Measurements from ENCODE around the gene DOCK1. TPM values are rescaled to one million over a fixed set of nuclear protein-coding genes. Genes with fewer than 3 reads are reported as not detected.

Gene DOCK1
- total RNA-seq, 2 experiments from 2014 or later = not detected

- intact Hi-C loops (cut with DNase I, micrococcal nuclease) = no loop called here
- no peak overlapping the region for H3K4me3 Mint-ChIP-seq
- no peak for DNase-seq
- ChIA-PET POLR2A (no interaction called here), CTCF (no interaction called here)
- peaks cover 10% of the 10 kb centered on the region for H3K27me3 Mint-ChIP-seq
- no peaks in the 10 kb centered on the region for H3K4me1 Mint-ChIP-seq (ENCODE audit: low read depth)
- Histone ChIP-seq H3K4me1 (ENCODE audit: insufficient read depth, low read length) (no peaks in the 10 kb centered on the region), H3K9me3 (ENCODE audit: control insufficient read depth in 1 of 2, insufficient read depth in 1 of 2, low read length in 2 of 2) (no peaks in the 10 kb centered on the region), H3K36me3 (ENCODE audit: insufficient read depth, low read length) (no peaks in the 10 kb centered on the region), H3K27ac (ENCODE audit: low read depth in 1 of 2, low read length in 2 of 2) (no peak overlapping the region), H3K4me3 (ENCODE audit: low read length) (no peak overlapping the region), H3K27me3 (ENCODE audit: control insufficient read depth in 1 of 2, insufficient read depth in 2 of 2, low read length in 2 of 2) (no peaks in the 10 kb centered on the region)
- no peak for ATAC-seq (ENCODE audit: poor library complexity)
- TF ChIP-seq, protein P1, sequence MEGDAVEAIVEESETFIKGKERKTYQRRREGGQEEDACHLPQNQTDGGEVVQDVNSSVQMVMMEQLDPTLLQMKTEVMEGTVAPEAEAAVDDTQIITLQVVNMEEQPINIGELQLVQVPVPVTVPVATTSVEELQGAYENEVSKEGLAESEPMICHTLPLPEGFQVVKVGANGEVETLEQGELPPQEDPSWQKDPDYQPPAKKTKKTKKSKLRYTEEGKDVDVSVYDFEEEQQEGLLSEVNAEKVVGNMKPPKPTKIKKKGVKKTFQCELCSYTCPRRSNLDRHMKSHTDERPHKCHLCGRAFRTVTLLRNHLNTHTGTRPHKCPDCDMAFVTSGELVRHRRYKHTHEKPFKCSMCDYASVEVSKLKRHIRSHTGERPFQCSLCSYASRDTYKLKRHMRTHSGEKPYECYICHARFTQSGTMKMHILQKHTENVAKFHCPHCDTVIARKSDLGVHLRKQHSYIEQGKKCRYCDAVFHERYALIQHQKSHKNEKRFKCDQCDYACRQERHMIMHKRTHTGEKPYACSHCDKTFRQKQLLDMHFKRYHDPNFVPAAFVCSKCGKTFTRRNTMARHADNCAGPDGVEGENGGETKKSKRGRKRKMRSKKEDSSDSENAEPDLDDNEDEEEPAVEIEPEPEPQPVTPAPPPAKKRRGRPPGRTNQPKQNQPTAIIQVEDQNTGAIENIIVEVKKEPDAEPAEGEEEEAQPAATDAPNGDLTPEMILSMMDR (IDR thresholded peaks at IDR 0.05) = no peak
- no peaks in the 10 kb centered on the region for H3K9me3 Mint-ChIP-seq
- no peak overlapping the region for H3K27ac Mint-ChIP-seq
- no peaks in the 10 kb centered on the region for H3K36me3 Mint-ChIP-seq (ENCODE audit: low read depth)
Measured at GRCh38 chr10:127320176-127320575, 414.9 kb downstream of the DOCK1 start.

- POLR2A ChIA-PET = no interaction called here
Measured at GRCh38 chr10:127322286-127322685, 417.1 kb downstream of the DOCK1 start.

DNA sequence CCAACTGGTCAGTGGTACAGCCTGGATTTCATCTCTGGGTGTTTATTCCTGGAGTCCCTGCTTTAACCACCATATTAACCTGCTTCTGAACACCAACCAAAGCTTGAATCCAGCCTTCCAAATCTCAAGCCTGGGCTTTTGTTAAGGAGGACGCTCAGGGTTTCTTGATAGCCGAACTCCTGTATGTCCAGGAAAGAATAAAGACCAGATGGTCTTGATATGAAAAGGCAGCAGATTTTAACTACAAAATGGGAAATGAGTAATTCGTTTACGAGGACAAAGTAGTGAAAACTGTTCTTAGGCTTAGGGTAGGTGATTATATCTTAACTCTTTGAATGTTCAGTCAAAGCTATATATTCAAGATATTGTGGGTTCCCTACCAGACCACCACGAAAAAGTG is 420.3 kb downstream of the DOCK1 start:
- no peak overlapping the region for H3K4me3 ChIP-seq (ENCODE audit: low read length)
- no peaks in the 10 kb centered on the region for H3K4me1 Mint-ChIP-seq (ENCODE audit: low read depth)
- ChIA-PET POLR2A (no interaction called here), CTCF (no interaction called here)
- no peaks in the 10 kb centered on the region for H3K4me1 ChIP-seq (ENCODE audit: insufficient read depth, low read length)
- H3K36me3 Mint-ChIP-seq (ENCODE audit: low read depth) = no peaks in the 10 kb centered on the region
- no peaks in the 10 kb centered on the region for H3K27me3 ChIP-seq (ENCODE audit: control insufficient read depth in 1 of 2, insufficient read depth in 2 of 2, low read length in 2 of 2)
- ATAC-seq (ENCODE audit: poor library complexity) (no peak), DNase-seq (no peak)
- intact Hi-C loops (cut with DNase I, micrococcal nuclease) = no loop called here
- H3K27ac Mint-ChIP-seq = no peak overlapping the region
- H3K27me3 Mint-ChIP-seq = peaks cover 25% of the 10 kb centered on the region
- no peak overlapping the region for H3K27ac ChIP-seq (ENCODE audit: low read depth in 1 of 2, low read length in 2 of 2)
- TF ChIP-seq, protein P1 (IDR thresholded peaks at IDR 0.05) = no peak
- H3K9me3 Mint-ChIP-seq = no peaks in the 10 kb centered on the region
- H3K4me3 Mint-ChIP-seq = no peak overlapping the region
- H3K9me3 ChIP-seq (ENCODE audit: control insufficient read depth in 1 of 2, insufficient read depth in 1 of 2, low read length in 2 of 2) = peaks cover 0 to 5% of the 10 kb centered on the region in 2 experiments
- H3K36me3 ChIP-seq (ENCODE audit: insufficient read depth, low read length) = no peaks in the 10 kb centered on the region

More at GRCh38 chr10:127322286-127322685, 417.1 kb downstream of the DOCK1 start:
- no peaks in the 10 kb centered on the region for H3K9me3 ChIP-seq (ENCODE audit: control insufficient read depth in 1 of 2, insufficient read depth in 1 of 2, low read length in 2 of 2)
- H3K36me3 Mint-ChIP-seq (ENCODE audit: low read depth) = no peaks in the 10 kb centered on the region
- H3K36me3 ChIP-seq (ENCODE audit: insufficient read depth, low read length) = no peaks in the 10 kb centered on the region
- peaks cover 10% of the 10 kb centered on the region for H3K27me3 Mint-ChIP-seq
- intact Hi-C loops (cut with DNase I, micrococcal nuclease) = no loop called here
- H3K27me3 ChIP-seq (ENCODE audit: control insufficient read depth in 1 of 2, insufficient read depth in 2 of 2, low read length in 2 of 2) = no peaks in the 10 kb centered on the region
- ATAC-seq (ENCODE audit: poor library complexity) (no peak), DNase-seq (no peak)
- CTCF ChIA-PET = interaction anchor here (0.7 kb wide), 1 partner anchor 273 kb away, joined by 3 read pairs; no protein-coding TSS in a partner anchor
- no peak overlapping the region for H3K4me3 Mint-ChIP-seq
- no peak overlapping the region for H3K27ac ChIP-seq (ENCODE audit: low read depth in 1 of 2, low read length in 2 of 2)
- H3K4me1 ChIP-seq (ENCODE audit: insufficient read depth, low read length) = no peaks in the 10 kb centered on the region
- H3K4me3 ChIP-seq (ENCODE audit: low read length) = no peak overlapping the region
- no peak overlapping the region for H3K27ac Mint-ChIP-seq
- no peaks in the 10 kb centered on the region for H3K4me1 Mint-ChIP-seq (ENCODE audit: low read depth)
- H3K9me3 Mint-ChIP-seq = no peaks in the 10 kb centered on the region
- TF ChIP-seq, protein P1 (IDR thresholded peaks at IDR 0.05) = no peak
